Measurements from ENCODE around the gene ABCG5. TPM values are rescaled to one million over a fixed set of nuclear protein-coding genes. Genes with fewer than 3 reads are reported as not detected.

ABCG5 gene
- total RNA-seq, 4 donors from 2014 or later: not detected

GRCh38 chr2:43874776-43875451 lies 36.3 kb upstream of the ABCG5 start:
- ATAC-seq (no peak), DNase-seq (no peak)
- intact Hi-C loops (cut with DNase I; ENCODE audit: low total_unique reads): no loop called here
- peaks cover 0 to 3% (median 0%) of the 10 kb centered on the region in 3 donors for H3K27me3 ChIP-seq
- TF ChIP-seq POLR2A (IDR thresholded peaks at IDR 0.05): no peak
- TF ChIP-seq, protein P1, sequence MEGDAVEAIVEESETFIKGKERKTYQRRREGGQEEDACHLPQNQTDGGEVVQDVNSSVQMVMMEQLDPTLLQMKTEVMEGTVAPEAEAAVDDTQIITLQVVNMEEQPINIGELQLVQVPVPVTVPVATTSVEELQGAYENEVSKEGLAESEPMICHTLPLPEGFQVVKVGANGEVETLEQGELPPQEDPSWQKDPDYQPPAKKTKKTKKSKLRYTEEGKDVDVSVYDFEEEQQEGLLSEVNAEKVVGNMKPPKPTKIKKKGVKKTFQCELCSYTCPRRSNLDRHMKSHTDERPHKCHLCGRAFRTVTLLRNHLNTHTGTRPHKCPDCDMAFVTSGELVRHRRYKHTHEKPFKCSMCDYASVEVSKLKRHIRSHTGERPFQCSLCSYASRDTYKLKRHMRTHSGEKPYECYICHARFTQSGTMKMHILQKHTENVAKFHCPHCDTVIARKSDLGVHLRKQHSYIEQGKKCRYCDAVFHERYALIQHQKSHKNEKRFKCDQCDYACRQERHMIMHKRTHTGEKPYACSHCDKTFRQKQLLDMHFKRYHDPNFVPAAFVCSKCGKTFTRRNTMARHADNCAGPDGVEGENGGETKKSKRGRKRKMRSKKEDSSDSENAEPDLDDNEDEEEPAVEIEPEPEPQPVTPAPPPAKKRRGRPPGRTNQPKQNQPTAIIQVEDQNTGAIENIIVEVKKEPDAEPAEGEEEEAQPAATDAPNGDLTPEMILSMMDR (IDR thresholded peaks at IDR 0.05 in 4 of 5, conservative IDR thresholded peaks at IDR 0.05 in 1 of 5): no peak
- no peak overlapping the region for H3K4me3 ChIP-seq
- no peak overlapping the region for H3K27ac ChIP-seq
- no peaks in the 10 kb centered on the region for H3K36me3 ChIP-seq
- no peaks in the 10 kb centered on the region for H3K4me1 ChIP-seq
- in situ Hi-C loops (cut with MboI; ENCODE audit: low sequenced_read_pairs in 4 of 4): no loop called here
- H3K9me3 ChIP-seq: no peaks in the 10 kb centered on the region

DNA sequence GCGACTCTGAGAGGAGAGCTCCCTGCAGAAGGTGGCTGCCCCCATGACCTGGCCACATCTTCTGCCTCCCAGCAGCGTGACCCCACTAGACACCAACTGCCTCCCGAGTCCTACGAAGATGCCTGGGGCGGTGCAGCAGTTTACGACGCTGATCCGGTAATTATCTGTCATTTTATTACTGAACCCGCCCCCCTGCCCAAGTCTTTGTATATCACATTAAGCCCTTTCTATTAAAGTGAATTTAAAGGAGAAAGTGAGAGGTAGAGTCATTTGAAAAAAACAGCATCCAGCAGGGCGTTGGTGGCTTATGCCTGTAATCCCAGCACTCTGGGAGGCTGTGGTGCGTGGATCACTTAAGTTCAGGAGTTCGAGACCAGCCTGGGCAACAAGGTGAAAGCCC lies 33.5 kb upstream of the ABCG5 start:
- ATAC-seq (no peak), DNase-seq (no peak)
- Histone ChIP-seq H3K27me3 (peaks cover 0 to 3% (median 0%) of the 10 kb centered on the region in 3 donors), H3K4me3 (no peak overlapping the region), H3K9me3 (no peaks in the 10 kb centered on the region), H3K36me3 (no peaks in the 10 kb centered on the region), H3K4me1 (no peaks in the 10 kb centered on the region), H3K27ac (no peak overlapping the region)
- TF ChIP-seq POLR2A (IDR thresholded peaks at IDR 0.05): no peak
- TF ChIP-seq, protein P1 (IDR thresholded peaks at IDR 0.05 in 4 of 5, conservative IDR thresholded peaks at IDR 0.05 in 1 of 5): no peak
- in situ Hi-C loops (cut with MboI; ENCODE audit: low sequenced_read_pairs in 4 of 4): no loop called here
- intact Hi-C loops (cut with DNase I; ENCODE audit: low total_unique reads): no loop called here

DNA sequence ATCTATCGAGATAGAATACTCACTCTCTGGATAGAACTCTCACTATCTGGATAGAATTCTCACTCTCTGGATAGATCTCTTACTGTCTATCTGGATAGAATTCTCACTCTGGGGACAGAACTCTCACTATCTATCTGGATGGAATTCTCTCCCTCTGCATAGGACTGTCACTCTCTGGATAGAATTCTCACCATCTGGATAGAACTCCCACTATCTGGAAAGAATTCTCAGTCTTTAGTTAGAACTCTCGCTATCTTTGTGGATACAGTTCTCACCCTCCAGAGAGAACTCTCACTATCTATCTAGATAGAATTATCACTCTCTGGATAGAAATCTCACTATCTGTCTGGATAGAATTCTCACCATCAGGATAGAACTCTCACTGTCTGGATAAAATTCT lies 16.7 kb upstream of the ABCG5 start:
- H3K4me1 ChIP-seq: no peaks in the 10 kb centered on the region
- H3K4me3 ChIP-seq: no peak overlapping the region
- no peak for ATAC-seq
- intact Hi-C loops (cut with DNase I; ENCODE audit: low total_unique reads): no loop called here
- TF ChIP-seq, protein P1 (IDR thresholded peaks at IDR 0.05 in 4 of 5, conservative IDR thresholded peaks at IDR 0.05 in 1 of 5): no peak
- no peak for TF ChIP-seq POLR2A (IDR thresholded peaks at IDR 0.05)
- H3K27ac ChIP-seq: no peak overlapping the region
- no peak for DNase-seq
- H3K9me3 ChIP-seq: no peaks in the 10 kb centered on the region
- in situ Hi-C loops (cut with MboI; ENCODE audit: low sequenced_read_pairs in 4 of 4): no loop called here
- peaks cover 0 to 36% (median 0%) of the 10 kb centered on the region in 3 donors for H3K27me3 ChIP-seq
- no peaks in the 10 kb centered on the region for H3K36me3 ChIP-seq

DNA sequence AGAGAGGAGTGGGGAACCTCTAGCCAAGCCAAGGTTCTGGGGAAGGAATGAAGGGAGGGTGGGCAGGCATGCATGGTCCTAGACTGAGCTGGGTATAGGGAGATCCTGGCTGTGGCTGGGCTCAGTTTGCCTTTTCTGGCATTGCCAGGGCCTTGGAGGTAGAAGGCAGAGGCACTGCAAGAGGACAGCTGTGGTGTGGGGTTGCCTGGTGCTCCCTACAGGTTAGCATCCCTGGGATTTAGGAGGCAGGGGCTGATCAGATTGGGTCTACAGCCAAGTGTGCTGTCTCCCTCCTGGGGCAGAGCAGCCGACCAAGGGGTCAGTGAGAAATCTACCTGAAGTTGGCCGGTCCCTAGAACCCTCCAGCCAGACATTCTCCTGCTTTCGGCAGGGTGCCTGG lies 16.0 kb upstream of the ABCG5 start:
- H3K36me3 ChIP-seq: no peaks in the 10 kb centered on the region
- intact Hi-C loops (cut with DNase I; ENCODE audit: low total_unique reads): no loop called here
- H3K4me1 ChIP-seq: no peaks in the 10 kb centered on the region
- ATAC-seq (no peak), DNase-seq (no peak)
- H3K4me3 ChIP-seq: no peak overlapping the region
- H3K9me3 ChIP-seq: no peaks in the 10 kb centered on the region
- no peak overlapping the region for H3K27ac ChIP-seq
- peaks cover 0 to 30% (median 0%) of the 10 kb centered on the region in 3 donors for H3K27me3 ChIP-seq
- TF ChIP-seq, protein P1 (IDR thresholded peaks at IDR 0.05 in 4 of 5, conservative IDR thresholded peaks at IDR 0.05 in 1 of 5): no peak
- TF ChIP-seq POLR2A (IDR thresholded peaks at IDR 0.05): no peak
- in situ Hi-C loops (cut with MboI; ENCODE audit: low sequenced_read_pairs in 4 of 4): no loop called here
